ENCODE data around the gene ARID5B. TPM values are rescaled to one million over a fixed set of nuclear protein-coding genes. Genes with fewer than 3 reads are reported as not detected.

ARID5B gene
- total RNA-seq, 2 donors from 2014 or later, result 67.9 to 90.1 TPM

- WGBS, result 79% methylated on average over 5 of the region's 5 CpGs
- intact Hi-C loops (cut with DNase I), result no loop called here
- Histone ChIP-seq H3K4me1 (replicated peaks) (no peaks in the 10 kb centered on the region), H3K27ac (peak overlapping the region; percentile 0 to 20), H3K4me3 (no peak overlapping the region), H3K27me3 (replicated peaks; ENCODE audit: insufficient read depth) (no peaks in the 10 kb centered on the region), H3K9me3 (no peaks in the 10 kb centered on the region), H3K36me3 (no peaks in the 10 kb centered on the region)
- TF ChIP-seq POLR2AphosphoS5 (IDR thresholded peaks at IDR 0.05) (no peak), POLR2A (IDR thresholded peaks at IDR 0.05) (no peak)
- TF ChIP-seq, protein P1, sequence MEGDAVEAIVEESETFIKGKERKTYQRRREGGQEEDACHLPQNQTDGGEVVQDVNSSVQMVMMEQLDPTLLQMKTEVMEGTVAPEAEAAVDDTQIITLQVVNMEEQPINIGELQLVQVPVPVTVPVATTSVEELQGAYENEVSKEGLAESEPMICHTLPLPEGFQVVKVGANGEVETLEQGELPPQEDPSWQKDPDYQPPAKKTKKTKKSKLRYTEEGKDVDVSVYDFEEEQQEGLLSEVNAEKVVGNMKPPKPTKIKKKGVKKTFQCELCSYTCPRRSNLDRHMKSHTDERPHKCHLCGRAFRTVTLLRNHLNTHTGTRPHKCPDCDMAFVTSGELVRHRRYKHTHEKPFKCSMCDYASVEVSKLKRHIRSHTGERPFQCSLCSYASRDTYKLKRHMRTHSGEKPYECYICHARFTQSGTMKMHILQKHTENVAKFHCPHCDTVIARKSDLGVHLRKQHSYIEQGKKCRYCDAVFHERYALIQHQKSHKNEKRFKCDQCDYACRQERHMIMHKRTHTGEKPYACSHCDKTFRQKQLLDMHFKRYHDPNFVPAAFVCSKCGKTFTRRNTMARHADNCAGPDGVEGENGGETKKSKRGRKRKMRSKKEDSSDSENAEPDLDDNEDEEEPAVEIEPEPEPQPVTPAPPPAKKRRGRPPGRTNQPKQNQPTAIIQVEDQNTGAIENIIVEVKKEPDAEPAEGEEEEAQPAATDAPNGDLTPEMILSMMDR (IDR thresholded peaks at IDR 0.05), result no peak
- no peak for DNase-seq (ENCODE audit: low spot score)
These were observed 156.4 kb downstream of the ARID5B start for GRCh38 chr10:62057850-62058249.

DNA sequence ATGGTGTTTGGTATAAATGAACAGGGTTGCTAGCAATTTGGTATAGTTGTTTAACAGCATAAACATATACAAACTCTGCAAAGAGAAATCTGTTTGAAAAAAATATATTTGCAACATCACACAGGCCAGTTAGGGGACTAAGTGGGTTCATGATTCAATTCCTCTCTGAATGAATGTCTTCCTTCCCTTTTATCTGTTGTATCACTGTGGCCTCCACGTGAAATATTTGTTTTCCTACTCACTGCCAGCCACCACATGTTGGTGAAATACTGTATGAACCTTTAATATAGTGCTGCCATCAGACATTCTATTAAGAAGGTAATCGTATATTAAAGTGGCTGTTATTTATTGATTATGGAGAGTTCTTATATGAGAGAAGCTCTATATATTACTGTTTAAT, 157.0 kb downstream of the ARID5B start:
- WGBS, result 37% methylated on average over 2 of the region's 2 CpGs
- Histone ChIP-seq H3K9me3 (no peaks in the 10 kb centered on the region), H3K4me1 (replicated peaks) (no peaks in the 10 kb centered on the region), H3K36me3 (no peaks in the 10 kb centered on the region), H3K27me3 (replicated peaks; ENCODE audit: insufficient read depth) (no peaks in the 10 kb centered on the region), H3K4me3 (no peak overlapping the region), H3K27ac (peak overlapping the region in 1 of 2 donors; percentile 2)
- TF ChIP-seq POLR2A (IDR thresholded peaks at IDR 0.05), result no peak
- TF ChIP-seq POLR2AphosphoS5 (IDR thresholded peaks at IDR 0.05), result no peak
- TF ChIP-seq, protein P1 (IDR thresholded peaks at IDR 0.05), result no peak
- intact Hi-C loops (cut with DNase I), result no loop called here
- DNase-seq (ENCODE audit: low spot score), result no peak

- 14% methylated on average over 1 of the region's 1 CpG for WGBS
- TF ChIP-seq POLR2AphosphoS5 (IDR thresholded peaks at IDR 0.05) (no peak), POLR2A (IDR thresholded peaks at IDR 0.05) (no peak)
- TF ChIP-seq, protein P1 (IDR thresholded peaks at IDR 0.05), result no peak
- H3K9me3 ChIP-seq, result no peaks in the 10 kb centered on the region
- no peaks in the 10 kb centered on the region for H3K27me3 ChIP-seq (replicated peaks; ENCODE audit: insufficient read depth)
- peak overlapping the region in 1 of 2 donors; percentile 2 for H3K27ac ChIP-seq
- no peaks in the 10 kb centered on the region for H3K36me3 ChIP-seq
- intact Hi-C loops (cut with DNase I), result no loop called here
- DNase-seq (ENCODE audit: low spot score), result no peak
- H3K4me1 ChIP-seq (replicated peaks), result no peaks in the 10 kb centered on the region
- no peak overlapping the region for H3K4me3 ChIP-seq
These were observed 157.4 kb downstream of the ARID5B start for GRCh38 chr10:62058896-62059216.

DNA sequence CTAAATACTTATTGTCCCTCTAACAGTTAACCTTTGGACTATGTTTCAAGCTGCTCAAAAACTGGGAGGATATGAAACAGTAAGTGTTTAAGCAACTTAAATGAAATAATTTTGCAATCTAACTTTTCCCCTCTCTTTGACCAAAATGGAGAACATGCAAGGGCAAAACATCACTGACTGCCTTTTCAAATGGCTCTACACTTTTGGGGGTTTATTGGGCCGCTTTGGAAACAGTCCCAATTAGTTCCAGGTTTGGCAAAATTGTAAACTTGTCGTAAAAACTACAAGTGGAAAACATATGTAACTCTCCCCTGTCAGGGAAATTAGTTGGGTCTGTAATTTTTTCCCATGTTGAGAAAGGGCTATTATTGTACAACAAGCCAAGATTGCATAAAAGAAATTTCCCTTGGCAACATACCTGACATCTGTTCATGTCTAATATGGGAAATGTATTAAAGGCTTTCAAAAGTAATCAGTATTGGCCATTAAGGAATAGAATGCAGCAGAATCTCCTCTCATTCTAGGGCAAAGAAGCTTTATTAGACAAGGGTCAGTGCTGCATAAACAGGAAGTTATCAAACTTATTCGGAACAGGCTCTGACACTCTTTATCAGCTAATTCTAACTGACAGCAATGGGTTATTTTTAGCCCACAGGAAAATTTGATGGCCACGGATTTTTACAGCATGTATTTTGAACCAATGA, 157.9 kb downstream of the ARID5B start:
- Histone ChIP-seq H3K4me1 (replicated peaks) (no peaks in the 10 kb centered on the region), H3K27ac (no peak overlapping the region), H3K4me3 (no peak overlapping the region), H3K27me3 (replicated peaks; ENCODE audit: insufficient read depth) (no peaks in the 10 kb centered on the region), H3K9me3 (no peaks in the 10 kb centered on the region), H3K36me3 (no peaks in the 10 kb centered on the region)
- intact Hi-C loops (cut with DNase I), result no loop called here
- TF ChIP-seq POLR2AphosphoS5 (IDR thresholded peaks at IDR 0.05), result no peak
- TF ChIP-seq, protein P1 (IDR thresholded peaks at IDR 0.05), result no peak
- TF ChIP-seq POLR2A (IDR thresholded peaks at IDR 0.05), result no peak
- DNase-seq (ENCODE audit: low spot score), result no peak
- 34% methylated on average over 4 of the region's 4 CpGs for WGBS

GRCh38 chr10:62062028-62062427, 160.5 kb downstream of the ARID5B start:
- no peaks in the 10 kb centered on the region for H3K27me3 ChIP-seq (replicated peaks; ENCODE audit: insufficient read depth)
- no peaks in the 10 kb centered on the region for H3K9me3 ChIP-seq
- no peak for DNase-seq (ENCODE audit: low spot score)
- no peak overlapping the region for H3K27ac ChIP-seq
- H3K4me1 ChIP-seq (replicated peaks), result no peaks in the 10 kb centered on the region
- 18% methylated on average over 1 of the region's 1 CpG for WGBS
- H3K4me3 ChIP-seq, result no peak overlapping the region
- intact Hi-C loops (cut with DNase I), result no loop called here
- no peaks in the 10 kb centered on the region for H3K36me3 ChIP-seq
- TF ChIP-seq POLR2A (IDR thresholded peaks at IDR 0.05) (no peak), POLR2AphosphoS5 (IDR thresholded peaks at IDR 0.05) (no peak)
- TF ChIP-seq, protein P1 (IDR thresholded peaks at IDR 0.05), result no peak

All from prostate gland (tissue), 2 donors.